GM19324 (cell line): ENCODE measurements around the gene HACD1.

ENCODE experiments used
- ATAC-seq: cut with Tn5 transposase; IDR thresholded peaks from one replicate; pipeline ENCODE4 v1.9.1; 2021; ENCODE audit warnings: mild to moderate bottlenecking, moderate library complexity; ENCODE audit not compliant: unreplicated experiment, low FRiP score

Gene HACD1

GRCh38 chr10:17617031-17617911 is at the start of gene HACD1:
Gene HACD1, minus strand, starts transcription at chr10:17617374. Its CDS starts 35 bp downstream, at chr10:17617339.
- ATAC-seq, result peak; percentile 83

- no peak for ATAC-seq
These were observed 48.6 kb upstream of the HACD1 start for GRCh38 chr10:17665747-17666146.

GRCh38 chr10:17663450-17663849 is 46.3 kb upstream of the HACD1 start:
- ATAC-seq, result no peak

- ATAC-seq, result no peak
These were observed 45.3 kb upstream of the HACD1 start for GRCh38 chr10:17662193-17663138.

- ATAC-seq, result no peak
These were observed 44.3 kb upstream of the HACD1 start for GRCh38 chr10:17661510-17661909.

GRCh38 chr10:17660921-17661320 is 43.7 kb upstream of the HACD1 start:
- ATAC-seq, result no peak

GRCh38 chr10:17659365-17659764 is 42.2 kb upstream of the HACD1 start:
- ATAC-seq, result no peak

- ATAC-seq, result no peak
These were observed 39.9 kb upstream of the HACD1 start for GRCh38 chr10:17657103-17657500.

- ATAC-seq, result peak; percentile 78
These were observed 38.5 kb upstream of the HACD1 start for GRCh38 chr10:17655567-17656146.

GRCh38 chr10:17655009-17655408 is 37.8 kb upstream of the HACD1 start:
- ATAC-seq, result peak; percentile 20

- no peak for ATAC-seq
These were observed 35.4 kb upstream of the HACD1 start for GRCh38 chr10:17652585-17652984.

GRCh38 chr10:17651896-17652295 is 34.7 kb upstream of the HACD1 start:
- no peak for ATAC-seq

GRCh38 chr10:17650416-17650815 is 33.2 kb upstream of the HACD1 start:
- no peak for ATAC-seq

- no peak for ATAC-seq
These were observed 32.7 kb upstream of the HACD1 start for GRCh38 chr10:17649836-17650235.

- no peak for ATAC-seq
These were observed 31.9 kb upstream of the HACD1 start for GRCh38 chr10:17649052-17649451.

GRCh38 chr10:17648243-17649035 is 31.3 kb upstream of the HACD1 start:
- no peak for ATAC-seq

GRCh38 chr10:17647326-17647725 is 30.2 kb upstream of the HACD1 start:
- ATAC-seq, result no peak

GRCh38 chr10:17645621-17646345 is 28.6 kb upstream of the HACD1 start:
- ATAC-seq, result no peak

- ATAC-seq, result peak; percentile 36
These were observed 27.3 kb upstream of the HACD1 start for GRCh38 chr10:17644485-17644943.
